HCT116 (cell line): ENCODE data around the gene TAS2R14.

Experiments used
- CTCF ChIP-seq, 3 experiments: fragments of 200-600 bp in 1 of 3; sonication (generic) in 1 of 3; IDR thresholded peaks in 2 of 3; conservative IDR thresholded peaks in 1 of 3; 2 replicates each; pipeline ENCODE4 v1.5.1; 2012 to 2017; ENCODE audit warnings: low read depth in 2 of 3, low read length in 2 of 3, antibody characterized with exemption in 1 of 3, borderline replicate concordance in 1 of 3, control low read depth in 1 of 3, mild to moderate bottlenecking in 1 of 3, mixed read lengths in 1 of 3, mixed run types in 1 of 3, moderate library complexity in 1 of 3; ENCODE audit not compliant: insufficient read depth in 1 of 3
- SIN3A ChIP-seq: IDR thresholded peaks from 2 replicates; pipeline ENCODE4 v1.6.1; 2012; ENCODE audit warnings: low read depth
- YY1 ChIP-seq: IDR thresholded peaks from 2 replicates; pipeline ENCODE4 v1.6.1; 2011; ENCODE audit warnings: low read length, low read depth, moderate library complexity, mild to moderate bottlenecking; ENCODE audit not compliant: insufficient replicate concordance; ENCODE audit errors: extremely low read depth

DNA sequence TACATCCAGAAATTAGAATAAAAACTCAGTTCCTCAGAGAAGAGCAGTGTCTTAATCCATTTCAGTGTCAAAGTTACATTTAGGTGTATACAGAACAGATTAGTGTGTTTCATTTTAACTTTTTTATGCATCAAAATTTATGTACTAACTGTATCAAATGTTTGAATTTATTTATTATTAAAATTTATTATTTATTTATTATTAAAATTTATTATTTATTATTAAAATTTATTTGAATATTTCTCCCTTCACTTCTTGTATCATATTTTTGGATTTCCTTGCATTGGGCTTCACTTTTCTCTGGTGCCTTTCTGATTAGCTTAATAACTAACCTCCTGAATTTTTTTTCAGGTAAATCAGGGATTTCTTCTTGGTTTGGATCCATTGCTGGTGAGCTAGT is 2.3 kb upstream of the TAS2R14 start:
- TF ChIP-seq CTCF (IDR thresholded peaks at IDR 0.05 in 2 of 3, conservative IDR thresholded peaks at IDR 0.05 in 1 of 3; ENCODE audit: borderline replicate concordance in 1 of 3, insufficient read depth in 1 of 3, low read depth in 2 of 3, low read length in 2 of 3) (no peak), SIN3A (no peak), YY1 (no peak)
